ENCODE data around the gene MSRB1. TPM values are rescaled to one million over a fixed set of nuclear protein-coding genes. Genes with fewer than 3 reads are reported as not detected.

MSRB1 gene
- total and polyA plus RNA-seq, 2 of the 13 experiments (the other 11 are each of a cell fraction or from before 2014, with no cell fraction given): 32.1 to 75.4 TPM

DNA sequence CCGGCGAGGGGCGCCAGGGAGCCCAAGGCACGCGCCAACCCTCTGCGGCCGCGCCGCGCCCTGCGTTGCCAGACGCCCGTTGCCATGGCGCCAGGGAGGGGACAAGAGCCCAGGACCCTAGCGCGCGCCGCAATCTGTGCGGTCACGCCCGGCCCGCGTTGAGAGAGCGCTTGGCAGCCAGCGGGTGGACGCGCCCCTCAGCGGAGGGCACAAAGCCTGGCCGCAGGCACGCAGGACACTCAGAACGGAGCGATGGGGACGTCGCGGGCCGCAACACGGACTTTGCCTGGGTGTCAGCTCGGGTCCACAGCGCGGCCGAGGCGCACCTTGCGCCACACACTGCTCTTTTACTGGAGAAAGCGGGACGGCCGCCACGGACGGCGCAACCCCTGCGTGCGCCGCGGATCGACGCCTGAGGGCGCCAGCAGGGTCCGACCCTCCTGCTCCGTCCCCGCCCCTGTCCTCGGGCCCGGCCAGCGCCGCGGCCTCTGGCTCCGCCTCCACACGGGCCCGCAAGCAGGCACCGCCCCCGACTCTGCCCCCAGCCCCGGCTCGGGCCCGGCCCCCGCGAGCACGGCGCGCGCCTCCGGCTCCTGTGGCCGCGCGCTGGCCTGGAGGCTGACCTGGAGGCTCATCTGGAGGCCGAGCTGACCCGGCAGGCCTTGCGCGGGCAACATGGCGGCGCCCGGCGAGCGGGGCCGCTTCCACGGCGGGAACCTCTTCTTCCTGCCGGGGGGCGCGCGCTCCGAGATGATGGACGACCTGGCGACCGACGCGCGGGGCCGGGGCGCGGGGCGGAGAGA is 40.7 kb upstream of the MSRB1 start, which contains the start of gene GFER (continued):
- TF ChIP-seq ELK4 (CRISPR knock-in tag; IDR thresholded peaks at IDR 0.05; ENCODE audit: borderline replicate concordance): no peak
- TF ChIP-seq KLF15 (CRISPR knock-in tag; IDR thresholded peaks at IDR 0.05; ENCODE audit: borderline replicate concordance): 0 out of 2 replicates have a peak, but pooled peaks have one; percentile 79
- TF ChIP-seq, protein P1, sequence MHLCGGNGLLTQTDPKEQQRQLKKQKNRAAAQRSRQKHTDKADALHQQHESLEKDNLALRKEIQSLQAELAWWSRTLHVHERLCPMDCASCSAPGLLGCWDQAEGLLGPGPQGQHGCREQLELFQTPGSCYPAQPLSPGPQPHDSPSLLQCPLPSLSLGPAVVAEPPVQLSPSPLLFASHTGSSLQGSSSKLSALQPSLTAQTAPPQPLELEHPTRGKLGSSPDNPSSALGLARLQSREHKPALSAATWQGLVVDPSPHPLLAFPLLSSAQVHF (CRISPR knock-in tag; IDR thresholded peaks at IDR 0.05): no peak
- TF ChIP-seq ZNF576 (CRISPR knock-in tag; IDR thresholded peaks at IDR 0.05): no peak
- TF ChIP-seq ZNF30 (CRISPR knock-in tag; IDR thresholded peaks at IDR 0.05): no peak
- no peak for TF ChIP-seq HMG20B (CRISPR knock-in tag; conservative IDR thresholded peaks at IDR 0.05)
- TF ChIP-seq, protein P2, sequence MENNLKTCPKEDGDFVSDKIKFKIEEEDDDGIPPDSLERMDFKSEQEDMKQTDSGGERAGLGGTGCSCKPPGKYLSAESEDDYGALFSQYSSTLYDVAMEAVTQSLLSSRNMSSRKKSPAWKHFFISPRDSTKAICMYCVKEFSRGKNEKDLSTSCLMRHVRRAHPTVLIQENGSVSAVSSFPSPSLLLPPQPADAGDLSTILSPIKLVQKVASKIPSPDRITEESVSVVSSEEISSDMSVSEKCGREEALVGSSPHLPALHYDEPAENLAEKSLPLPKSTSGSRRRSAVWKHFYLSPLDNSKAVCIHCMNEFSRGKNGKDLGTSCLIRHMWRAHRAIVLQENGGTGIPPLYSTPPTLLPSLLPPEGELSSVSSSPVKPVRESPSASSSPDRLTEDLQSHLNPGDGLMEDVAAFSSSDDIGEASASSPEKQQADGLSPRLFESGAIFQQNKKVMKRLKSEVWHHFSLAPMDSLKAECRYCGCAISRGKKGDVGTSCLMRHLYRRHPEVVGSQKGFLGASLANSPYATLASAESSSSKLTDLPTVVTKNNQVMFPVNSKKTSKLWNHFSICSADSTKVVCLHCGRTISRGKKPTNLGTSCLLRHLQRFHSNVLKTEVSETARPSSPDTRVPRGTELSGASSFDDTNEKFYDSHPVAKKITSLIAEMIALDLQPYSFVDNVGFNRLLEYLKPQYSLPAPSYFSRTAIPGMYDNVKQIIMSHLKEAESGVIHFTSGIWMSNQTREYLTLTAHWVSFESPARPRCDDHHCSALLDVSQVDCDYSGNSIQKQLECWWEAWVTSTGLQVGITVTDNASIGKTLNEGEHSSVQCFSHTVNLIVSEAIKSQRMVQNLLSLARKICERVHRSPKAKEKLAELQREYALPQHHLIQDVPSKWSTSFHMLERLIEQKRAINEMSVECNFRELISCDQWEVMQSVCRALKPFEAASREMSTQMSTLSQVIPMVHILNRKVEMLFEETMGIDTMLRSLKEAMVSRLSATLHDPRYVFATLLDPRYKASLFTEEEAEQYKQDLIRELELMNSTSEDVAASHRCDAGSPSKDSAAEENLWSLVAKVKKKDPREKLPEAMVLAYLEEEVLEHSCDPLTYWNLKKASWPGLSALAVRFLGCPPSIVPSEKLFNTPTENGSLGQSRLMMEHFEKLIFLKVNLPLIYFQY (CRISPR knock-in tag; IDR thresholded peaks at IDR 0.05; ENCODE audit: borderline replicate concordance): peak; percentile 48; the same call in 1 of the 2 replicates
- TF ChIP-seq ATAD3A (CRISPR knock-in tag; IDR thresholded peaks at IDR 0.05): no peak
- TF ChIP-seq SP1 (IDR thresholded peaks at IDR 0.05): no peak
- TF ChIP-seq SP1 (CRISPR knock-in tag; IDR thresholded peaks at IDR 0.05): no peak; the same call in 1 of the 2 replicates
- no peak; the same call in 1 of the 2 replicates for TF ChIP-seq ZNF543 (CRISPR knock-in tag; IDR thresholded peaks at IDR 0.05)
- TF ChIP-seq, protein P3, sequence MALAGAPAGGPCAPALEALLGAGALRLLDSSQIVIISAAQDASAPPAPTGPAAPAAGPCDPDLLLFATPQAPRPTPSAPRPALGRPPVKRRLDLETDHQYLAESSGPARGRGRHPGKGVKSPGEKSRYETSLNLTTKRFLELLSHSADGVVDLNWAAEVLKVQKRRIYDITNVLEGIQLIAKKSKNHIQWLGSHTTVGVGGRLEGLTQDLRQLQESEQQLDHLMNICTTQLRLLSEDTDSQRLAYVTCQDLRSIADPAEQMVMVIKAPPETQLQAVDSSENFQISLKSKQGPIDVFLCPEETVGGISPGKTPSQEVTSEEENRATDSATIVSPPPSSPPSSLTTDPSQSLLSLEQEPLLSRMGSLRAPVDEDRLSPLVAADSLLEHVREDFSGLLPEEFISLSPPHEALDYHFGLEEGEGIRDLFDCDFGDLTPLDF (CRISPR knock-in tag; IDR thresholded peaks at IDR 0.05): no peak; the same call in 1 of the 2 replicates
- TF ChIP-seq ZZZ3 (CRISPR knock-in tag; IDR thresholded peaks at IDR 0.05; ENCODE audit: borderline replicate concordance): no peak
- TF ChIP-seq ZNF775 (CRISPR knock-in tag; IDR thresholded peaks at IDR 0.05; ENCODE audit: borderline replicate concordance): no peak
- no peak; the same call in 1 of the 2 replicates for TF ChIP-seq BRD4 (CRISPR knock-in tag; IDR thresholded peaks at IDR 0.05)
- TF ChIP-seq ZNF33A (CRISPR knock-in tag; IDR thresholded peaks at IDR 0.05; ENCODE audit: borderline replicate concordance): 0 out of 2 replicates have a peak, but pooled peaks have one; percentile 72
- no peak; the same call in 1 of the 2 replicates for TF ChIP-seq ZHX1 (CRISPR knock-in tag; IDR thresholded peaks at IDR 0.05; ENCODE audit: low read depth)

All from HepG2 (cell line).